ENCODE results near the gene CLTA.

Gene CLTA

GRCh38 chr9:36164989-36165388 is 25.7 kb upstream of the CLTA start:
- DNase-seq (ENCODE audit: low read depth) = no peak
- TF ChIP-seq CTCF (IDR thresholded peaks at IDR 0.05; ENCODE audit: insufficient read depth, low read depth, low read length, missing control alignments) = no peak
- H3K4me3 ChIP-seq (ENCODE audit: low read length) = no peak overlapping the region

DNA sequence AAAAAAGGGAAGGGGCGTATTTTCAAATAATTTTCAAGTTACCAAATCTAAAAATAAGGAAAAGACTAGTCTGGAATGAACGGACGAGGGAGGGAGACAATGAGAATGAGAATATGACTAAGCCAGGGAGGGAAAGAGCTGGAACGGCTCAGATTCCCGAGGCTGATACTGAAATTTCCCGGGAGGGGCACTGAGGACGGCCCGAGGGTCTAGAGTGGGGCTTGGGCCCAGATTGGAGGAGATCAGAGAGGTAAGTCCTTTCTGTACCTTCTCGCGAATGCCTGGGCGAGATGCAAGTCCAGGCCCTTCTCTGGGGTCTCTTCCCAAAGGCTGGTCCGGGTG is 24.9 kb upstream of the CLTA start:
- peak; percentile 33 for DNase-seq (ENCODE audit: low read depth)
- H3K4me3 ChIP-seq (ENCODE audit: low read length) = no peak overlapping the region
- TF ChIP-seq CTCF (IDR thresholded peaks at IDR 0.05; ENCODE audit: insufficient read depth, low read depth, low read length, missing control alignments) = no peak

DNA sequence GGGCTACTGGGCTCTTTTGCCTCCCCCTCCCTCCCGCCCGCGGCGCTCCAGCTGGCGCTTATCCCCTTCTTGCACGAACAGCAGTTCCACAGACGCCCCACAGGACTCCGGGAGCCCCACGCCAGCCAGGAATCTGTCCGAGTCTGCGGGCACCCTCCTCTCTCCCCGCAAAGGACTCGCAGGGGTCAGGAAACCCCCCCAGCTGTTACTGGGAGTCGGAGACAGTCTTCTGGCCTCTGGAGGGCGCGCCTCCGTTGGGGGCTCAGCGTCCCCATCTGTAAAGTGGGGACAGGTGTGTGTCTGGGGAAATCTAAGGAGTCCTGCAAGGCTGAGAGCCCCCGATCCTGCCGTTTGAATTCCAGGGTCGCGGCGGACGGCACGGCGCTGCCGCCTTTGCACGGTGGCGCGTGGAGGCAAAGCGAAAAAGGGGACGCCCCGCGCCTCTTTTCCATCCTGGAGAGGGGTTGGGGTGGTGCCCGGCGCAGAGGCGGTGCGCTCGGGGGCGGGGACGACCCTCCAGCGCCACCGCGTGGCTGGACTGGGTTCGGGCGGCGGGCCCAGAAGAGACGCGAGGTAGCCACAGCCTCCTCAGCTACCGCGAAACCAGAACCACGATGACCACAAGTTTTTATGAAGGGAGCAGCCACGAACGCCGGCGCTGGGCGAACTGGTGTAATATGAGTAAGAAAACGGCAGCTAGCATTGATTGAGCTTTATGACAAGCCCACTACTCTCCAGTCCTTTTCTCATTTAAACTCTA is 24.4 kb upstream of the CLTA start:
- peak; percentile 68 for DNase-seq (ENCODE audit: low read depth)
- peak; percentile 66 for TF ChIP-seq CTCF (IDR thresholded peaks at IDR 0.05; ENCODE audit: insufficient read depth, low read depth, low read length, missing control alignments)
- H3K4me3 ChIP-seq (ENCODE audit: low read length) = peak overlapping the region; percentile 32

GRCh38 chr9:36169166-36169565 is 21.6 kb upstream of the CLTA start, which contains the start of gene CCIN:
Gene CCIN, plus strand, starts transcription at chr9:36169388. Its CDS starts 115 bp downstream, at chr9:36169503.
- H3K4me3 ChIP-seq (ENCODE audit: low read length) = no peak within 1 kb of the TSS
- DNase-seq (ENCODE audit: low read depth) = no peak
- TF ChIP-seq CTCF (IDR thresholded peaks at IDR 0.05; ENCODE audit: insufficient read depth, low read depth, low read length, missing control alignments) = no peak

DNA sequence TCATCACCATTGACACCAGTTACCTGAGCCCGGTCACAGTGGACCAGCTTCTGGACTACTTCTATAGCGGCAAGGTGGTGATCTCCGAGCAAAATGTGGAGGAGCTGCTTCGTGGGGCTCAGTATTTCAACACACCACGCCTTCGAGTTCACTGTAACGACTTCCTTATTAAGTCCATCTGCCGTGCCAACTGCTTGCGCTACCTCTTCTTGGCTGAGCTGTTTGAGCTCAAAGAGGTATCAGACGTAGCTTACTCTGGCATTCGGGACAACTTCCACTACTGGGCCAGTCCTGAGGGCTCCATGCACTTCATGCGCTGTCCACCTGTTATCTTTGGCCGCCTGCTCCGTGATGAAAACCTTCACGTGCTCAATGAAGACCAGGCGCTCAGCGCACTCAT is 21.0 kb upstream of the CLTA start:
- TF ChIP-seq CTCF (IDR thresholded peaks at IDR 0.05; ENCODE audit: insufficient read depth, low read depth, low read length, missing control alignments) = no peak
- no peak for DNase-seq (ENCODE audit: low read depth)
- no peak overlapping the region for H3K4me3 ChIP-seq (ENCODE audit: low read length)

DNA sequence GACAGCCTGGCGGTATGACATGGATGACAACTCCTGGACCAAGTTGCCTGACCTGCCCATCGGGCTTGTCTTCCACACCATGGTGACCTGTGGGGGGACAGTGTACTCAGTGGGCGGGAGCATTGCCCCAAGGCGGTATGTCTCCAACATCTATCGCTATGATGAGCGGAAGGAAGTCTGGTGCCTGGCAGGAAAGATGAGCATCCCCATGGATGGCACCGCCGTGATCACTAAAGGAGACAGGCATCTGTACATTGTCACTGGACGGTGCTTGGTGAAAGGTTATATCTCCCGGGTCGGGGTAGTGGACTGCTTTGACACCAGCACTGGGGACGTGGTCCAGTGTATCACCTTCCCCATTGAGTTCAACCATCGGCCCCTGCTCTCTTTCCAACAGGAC is 20.2 kb upstream of the CLTA start:
- H3K4me3 ChIP-seq (ENCODE audit: low read length) = no peak overlapping the region
- no peak for TF ChIP-seq CTCF (IDR thresholded peaks at IDR 0.05; ENCODE audit: insufficient read depth, low read depth, low read length, missing control alignments)
- DNase-seq (ENCODE audit: low read depth) = no peak

- DNase-seq (ENCODE audit: low read depth) = no peak
- H3K4me3 ChIP-seq (ENCODE audit: low read length) = no peak overlapping the region
- TF ChIP-seq CTCF (IDR thresholded peaks at IDR 0.05; ENCODE audit: insufficient read depth, low read depth, low read length, missing control alignments) = no peak
Observed at GRCh38 chr9:36173861-36174260, 16.9 kb upstream of the CLTA start.
